Myocyte (in vitro differentiated cells): ENCODE data around the gene CHN2. TPM values are rescaled to one million over a fixed set of nuclear protein-coding genes. Genes with fewer than 3 reads are reported as not detected.

Experiments used
- DNase-seq: peaks from one replicate; pipeline ENCODE4 v3.0.0-alpha.2; 2012; ENCODE audit warnings: low read depth
- total RNA-seq: library from RNA; depleted of rRNA; stranded (reverse); fragments of >200 nt; gene quantifications from 2 replicates; pipeline ENCODE4 v1.2.3, GENCODE V29; 2014

Gene CHN2
- total RNA-seq, 1 donor from 2014 or later: 3.2 TPM

DNA sequence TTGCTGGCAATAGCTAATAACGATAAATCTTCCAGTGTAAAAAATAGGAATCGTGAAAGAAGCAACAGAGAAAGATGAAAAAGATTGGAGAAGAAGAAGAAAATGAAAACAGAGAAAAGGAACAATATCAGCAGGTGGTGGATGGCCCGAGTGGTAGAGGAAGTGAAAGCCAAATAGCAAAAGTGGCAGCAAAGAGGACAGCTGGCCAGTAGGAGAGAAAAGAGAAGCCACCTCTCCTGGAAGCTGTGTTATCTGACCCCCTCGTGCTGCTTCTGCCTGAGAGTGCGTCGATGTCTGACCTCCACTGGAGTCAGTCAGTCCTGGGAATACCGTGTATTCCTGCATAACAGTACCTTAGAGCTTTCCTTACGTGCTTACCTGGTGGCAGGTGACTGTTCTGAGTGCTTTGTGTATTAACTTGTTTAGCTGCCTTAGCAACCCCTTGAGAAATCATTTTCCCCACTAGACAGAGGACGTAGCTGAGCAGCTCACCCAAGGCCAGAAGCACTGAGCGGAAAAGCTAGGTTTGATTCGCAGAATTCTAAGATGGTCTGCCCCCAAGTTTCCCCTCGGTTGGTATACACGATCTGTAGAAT, 88.3 kb downstream of the CHN2 start:
- peak; percentile 73 for DNase-seq

GRCh38 chr7:29284696-29285443, 90.3 kb downstream of the CHN2 start:
- no peak for DNase-seq

GRCh38 chr7:29285444-29285793, 90.8 kb downstream of the CHN2 start:
- peak; percentile 92 for DNase-seq

GRCh38 chr7:29285861-29286260, 91.3 kb downstream of the CHN2 start:
- no peak for DNase-seq

GRCh38 chr7:29287366-29287765, 92.8 kb downstream of the CHN2 start:
- DNase-seq: peak; percentile 54

DNA sequence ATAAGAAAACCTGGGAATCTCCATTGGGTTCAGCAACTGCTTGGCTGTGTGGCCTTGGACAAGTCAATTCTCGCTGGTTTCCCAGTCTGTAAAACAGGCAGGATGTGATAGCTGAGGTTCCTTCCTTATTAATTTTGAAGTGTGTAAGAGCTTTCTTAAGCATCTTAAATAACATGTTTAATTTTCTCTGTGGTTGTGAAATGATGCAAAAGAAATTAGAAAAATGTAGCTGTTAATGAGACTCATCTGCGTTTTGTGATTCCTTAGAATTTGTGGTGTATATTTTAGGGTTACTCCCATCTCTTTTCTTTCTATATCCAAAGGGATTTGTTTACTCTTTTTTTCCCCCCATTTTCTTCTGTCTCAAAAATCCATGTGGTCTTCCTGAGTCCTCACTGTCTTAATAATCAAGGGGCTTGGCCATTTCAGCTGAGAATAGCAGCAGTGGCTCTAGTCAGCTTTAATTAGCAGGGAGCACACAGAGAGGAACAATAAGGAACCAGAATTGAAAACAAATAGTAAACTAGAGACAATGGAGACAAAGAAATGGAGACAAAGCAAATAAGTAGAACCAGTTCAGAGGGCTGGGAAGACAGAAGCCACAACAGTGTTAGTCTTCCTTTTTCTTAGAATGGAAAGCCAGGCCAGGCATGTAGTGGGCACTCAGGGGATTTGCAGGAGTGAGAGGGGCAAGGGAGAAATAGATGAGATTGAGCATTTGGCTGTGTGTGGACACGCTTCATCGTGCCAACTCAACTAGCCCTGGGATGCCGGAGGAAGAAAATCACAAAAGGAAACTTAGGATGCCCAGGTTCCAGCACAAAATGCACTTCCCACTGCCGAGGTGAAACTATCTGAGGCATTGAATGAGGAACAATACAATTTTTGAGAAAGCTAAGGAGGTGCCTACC, 93.9 kb downstream of the CHN2 start:
- DNase-seq: peak; percentile 34

GRCh38 chr7:29289156-29290021, 94.8 kb downstream of the CHN2 start:
- peak; percentile 100 for DNase-seq

GRCh38 chr7:29290829-29291228, 96.3 kb downstream of the CHN2 start:
- DNase-seq: no peak

DNA sequence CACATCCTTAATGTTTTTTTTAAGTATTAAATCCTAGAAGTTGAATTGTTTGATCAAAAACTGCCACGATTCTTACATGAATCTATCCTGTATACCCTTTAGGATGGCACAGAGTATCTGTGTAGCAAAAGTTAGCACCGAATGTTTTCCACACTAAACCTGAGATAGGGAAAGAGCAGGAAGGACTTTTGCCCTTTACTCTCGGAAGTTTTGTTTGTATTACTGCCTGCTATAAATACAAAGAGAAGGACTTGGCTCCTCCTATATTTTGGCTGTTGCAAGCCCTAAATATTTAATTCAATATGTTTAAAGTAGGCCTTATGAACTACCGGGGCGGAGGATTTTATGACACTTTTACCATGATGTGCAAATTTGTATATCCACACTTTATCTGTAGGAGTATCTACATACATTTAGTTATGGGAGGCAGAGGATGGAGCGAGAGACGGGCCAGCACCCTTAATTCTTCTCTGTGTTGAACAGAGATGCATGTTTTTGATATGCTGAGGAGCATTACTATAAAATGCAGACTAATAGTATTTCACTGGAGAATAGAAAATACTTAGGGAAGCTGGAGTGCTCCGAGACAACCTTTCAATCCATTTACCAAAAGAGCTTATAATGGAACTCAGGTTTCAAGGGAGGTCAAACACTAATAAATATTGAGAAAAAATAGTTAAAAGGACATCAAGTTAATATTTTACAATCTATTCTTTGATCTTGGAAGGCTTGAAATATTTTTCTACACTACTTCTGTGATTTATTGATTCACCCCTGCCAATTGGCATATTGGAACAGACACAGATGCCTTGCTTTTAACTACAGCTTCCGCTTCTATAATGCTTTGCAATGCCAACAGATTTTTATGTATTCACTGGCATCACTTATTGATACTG, 97.4 kb downstream of the CHN2 start:
- DNase-seq: no peak

- DNase-seq: no peak
These were observed 98.5 kb downstream of the CHN2 start for GRCh38 chr7:29292886-29293658.

DNA sequence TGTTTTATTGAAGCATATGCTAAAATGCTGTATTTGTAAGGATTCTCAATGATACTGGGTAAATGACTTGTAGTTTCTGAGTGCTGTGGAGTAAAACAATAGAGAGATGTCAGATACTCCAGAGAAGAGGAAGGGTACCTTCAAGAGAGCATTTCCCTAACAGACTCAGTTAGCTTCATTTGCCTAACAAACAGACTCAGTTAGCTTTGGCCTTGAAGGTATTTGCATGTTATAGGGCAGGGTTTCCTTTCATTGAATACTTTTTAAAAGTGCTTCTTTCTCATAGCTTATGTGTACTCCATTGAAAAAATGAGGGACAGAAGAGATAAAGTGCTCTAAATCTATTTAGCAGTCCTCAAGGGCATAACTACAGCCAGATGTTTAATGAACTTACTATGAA, 101.8 kb downstream of the CHN2 start:
- no peak for DNase-seq

DNA sequence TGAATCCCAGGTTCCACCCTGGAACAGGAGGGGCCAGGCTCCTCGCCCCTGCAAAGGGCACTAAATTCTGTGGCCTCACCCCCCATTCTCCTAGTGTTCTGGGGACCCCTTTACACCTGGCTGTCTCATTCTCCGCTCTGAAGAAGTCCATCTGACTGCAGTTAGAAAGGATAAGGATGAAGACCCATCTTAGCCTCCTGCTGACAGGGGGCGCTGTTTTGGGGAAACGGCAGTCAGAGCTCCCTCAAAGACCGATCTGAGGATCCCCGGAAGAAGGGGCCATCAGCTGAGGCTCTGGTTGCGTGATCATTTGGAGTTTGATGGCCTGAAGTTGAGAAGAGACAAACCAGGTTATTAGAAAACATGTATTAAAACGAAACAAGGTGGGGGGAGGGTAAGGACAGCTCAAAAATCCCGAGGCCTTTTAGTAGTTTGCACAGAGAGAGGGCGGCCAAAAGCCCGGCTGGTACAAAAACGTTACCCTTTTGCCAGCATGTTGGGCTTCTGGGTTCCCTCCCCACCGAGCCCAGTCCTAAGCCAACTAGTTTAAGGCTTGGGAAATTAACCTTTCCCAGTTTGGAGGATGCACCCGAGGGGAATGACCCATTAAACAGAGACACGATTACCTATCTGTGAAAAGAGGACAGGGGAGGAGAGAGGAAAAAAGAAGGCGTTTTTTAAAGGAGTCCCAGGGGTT, 102.8 kb downstream of the CHN2 start:
- DNase-seq: no peak

DNA sequence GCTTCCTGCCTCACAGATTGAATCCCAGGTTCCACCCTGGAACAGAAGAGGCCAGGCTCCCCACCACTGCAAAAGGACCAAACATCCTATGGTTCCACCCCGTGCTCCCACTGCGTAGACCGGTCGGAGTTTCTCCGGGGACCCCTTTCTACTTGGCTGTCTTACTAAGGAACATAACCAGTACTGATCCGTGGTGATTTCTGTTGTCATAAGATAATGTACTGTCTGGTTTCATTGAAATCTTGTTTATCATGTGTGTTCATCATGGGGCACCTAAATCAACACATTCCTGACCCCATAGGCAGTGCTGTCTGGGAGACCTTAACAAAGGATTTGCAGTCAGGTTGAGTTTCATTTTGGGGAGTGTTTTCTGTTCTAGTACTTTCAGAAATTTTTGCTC, 104.5 kb downstream of the CHN2 start:
- DNase-seq: no peak

- no peak for DNase-seq
These were observed 105.5 kb downstream of the CHN2 start for GRCh38 chr7:29300026-29300480.

GRCh38 chr7:29300649-29301048, 106.1 kb downstream of the CHN2 start:
- DNase-seq: no peak

DNA sequence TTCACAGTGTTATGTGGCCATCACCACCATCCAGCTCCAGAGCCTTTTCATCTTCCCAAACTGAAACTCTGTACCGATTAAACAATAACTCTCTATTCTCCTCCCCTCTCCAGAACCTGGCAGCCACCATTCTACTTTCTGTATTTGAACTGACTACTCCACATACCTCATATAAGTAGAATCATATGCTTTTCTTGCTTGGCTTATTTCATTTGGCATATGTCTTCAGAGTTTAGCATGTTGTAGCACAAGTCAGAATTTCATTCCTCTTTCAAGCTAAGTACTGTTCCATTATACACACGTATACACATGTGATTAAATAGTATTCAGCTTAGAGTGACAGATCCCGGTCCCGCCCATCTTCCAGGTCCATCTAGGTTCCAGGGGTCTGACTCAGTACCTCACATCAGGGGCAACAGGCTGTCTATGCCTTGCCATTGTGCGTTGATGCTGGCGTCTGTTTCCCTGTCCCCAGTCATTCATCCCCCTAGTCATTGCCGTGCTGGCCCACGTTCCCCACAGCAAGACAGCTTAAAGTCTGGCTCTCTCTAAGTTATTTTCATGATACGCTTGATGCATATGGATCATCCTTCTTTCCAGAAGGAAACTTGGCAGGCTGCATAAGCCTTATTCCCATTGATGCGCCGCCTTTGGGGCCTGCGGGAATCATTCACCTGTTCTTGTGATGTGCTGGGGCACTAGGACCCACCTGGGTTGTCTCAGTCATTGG, 108.3 kb downstream of the CHN2 start:
- DNase-seq: no peak

DNA sequence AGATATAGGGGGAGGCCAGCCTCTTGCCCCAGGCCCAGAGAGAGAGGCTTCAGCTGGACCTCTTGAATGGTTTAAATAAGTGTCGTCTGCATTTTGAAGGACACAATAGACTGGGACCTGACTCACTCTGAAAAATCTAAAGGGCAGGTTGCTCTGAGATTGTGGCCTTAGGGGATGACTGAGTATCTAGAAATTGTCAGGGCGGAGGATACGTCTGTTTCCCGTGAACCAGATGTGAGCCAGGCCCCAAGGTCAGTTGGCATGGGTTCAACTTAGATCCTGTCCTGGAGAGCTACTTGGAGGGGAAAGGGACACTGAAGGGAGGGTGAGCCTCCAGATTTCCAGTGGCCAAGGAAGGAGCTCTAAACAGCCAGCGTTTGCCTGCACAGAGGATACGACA, 110.2 kb downstream of the CHN2 start:
- no peak for DNase-seq
